OCI-LY7 (cell line): ENCODE measurements around the gene KIF21B. TPM values are rescaled to one million over a fixed set of nuclear protein-coding genes. Genes with fewer than 3 reads are reported as not detected.

Experiments
- BruUV-seq: library from RNA; stranded (reverse); fragments of 400-500 nt; replicated peaks from 2 replicates; lab custom pipeline; 2021; lab: Mats Ljungman, UMichigan
- CTCF ChIA-PET: fragments of 300-600 bp; sonication (Branson Sonifier 250); formaldehyde crosslinking; loops from one replicate; lab custom pipeline; 2022; ENCODE audit warnings: antibody characterized with exemption; ENCODE audit not compliant: unreplicated experiment; lab: Charles Lee
- POLR2A ChIA-PET: fragments of 300-600 bp; sonication (Branson Sonifier 250); formaldehyde crosslinking; loops from one replicate; lab custom pipeline; 2022; ENCODE audit warnings: antibody characterized with exemption; lab: Charles Lee
- DNase-seq: peaks from one replicate; pipeline ENCODE4 v3.0.0-alpha.2; 2015; ENCODE audit warnings: low spot score
- H2AFZ ChIP-seq: fragments of 200-600 bp; sonication (generic), shearing (Covaris generic); 2 replicates; pipeline ENCODE4 v1.6.1; 2014; ENCODE audit warnings: mild to moderate bottlenecking, antibody characterized with exemption, low read length, moderate library complexity
- H3K27ac ChIP-seq: fragments of 200-600 bp; sonication (generic); 2 replicates; pipeline ENCODE4 v1.5.1; 2014; ENCODE audit warnings: mixed run types, low read depth, mild to moderate bottlenecking, moderate library complexity, low read length, inconsistent platforms; ENCODE audit not compliant: poor library complexity, severe bottlenecking
- H3K36me3 ChIP-seq: fragments of 200-600 bp; sonication (generic); 2 replicates; pipeline ENCODE4 v1.6.1; 2014; ENCODE audit warnings: mild to moderate bottlenecking, antibody characterized with exemption, low read length, moderate library complexity, mixed read lengths; ENCODE audit not compliant: insufficient read depth
- H3K4me1 ChIP-seq: fragments of 200-600 bp; sonication (generic); 2 replicates; pipeline ENCODE4 v1.5.1; 2014; ENCODE audit warnings: mild to moderate bottlenecking, low read length; ENCODE audit not compliant: insufficient read depth, poor library complexity, severe bottlenecking
- H3K4me2 ChIP-seq: fragments of 200-600 bp; sonication (generic); 2 replicates; pipeline ENCODE4 v1.6.1; 2014; ENCODE audit warnings: mild to moderate bottlenecking, low read length
- H3K4me3 ChIP-seq: fragments of 200-600 bp; sonication (generic); 2 replicates; pipeline ENCODE4 v1.5.1; 2014; ENCODE audit warnings: mild to moderate bottlenecking, low read depth, low read length; ENCODE audit not compliant: poor library complexity, severe bottlenecking
- H3K79me2 ChIP-seq: fragments of 200-600 bp; sonication (generic); 2 replicates; pipeline ENCODE4 v1.6.1; 2016; ENCODE audit warnings: low read depth, mild to moderate bottlenecking, low read length, moderate library complexity, mixed read lengths; ENCODE audit not compliant: insufficient read depth
- H3K9me2 ChIP-seq: fragments of 200-600 bp; sonication (generic); 2 replicates; pipeline ENCODE4 v1.6.1; 2016; ENCODE audit warnings: mild to moderate bottlenecking, low read length, mixed read lengths; ENCODE audit not compliant: insufficient read depth
- H3K9me3 ChIP-seq: fragments of 200-600 bp; sonication (generic); 2 replicates; pipeline ENCODE4 v1.6.1; 2014; ENCODE audit warnings: mild to moderate bottlenecking, mixed run types, low read length, mixed read lengths
- H4K20me1 ChIP-seq: fragments of 200-600 bp; sonication (generic); 2 replicates; pipeline ENCODE4 v1.6.1; 2014; ENCODE audit warnings: mild to moderate bottlenecking, antibody characterized with exemption, low read length, moderate library complexity, mixed read lengths; ENCODE audit not compliant: insufficient read depth
- CTCF ChIP-seq: fragments of 200-600 bp; sonication (generic); conservative IDR thresholded peaks from 2 replicates; pipeline ENCODE4 v1.5.1; 2014; ENCODE audit warnings: mild to moderate bottlenecking, antibody characterized with exemption, low read length, moderate library complexity, mixed read lengths
- EZH2phosphoT487 ChIP-seq: fragments of 200-600 bp; sonication (generic); IDR thresholded peaks from 2 replicates; pipeline ENCODE4 v1.6.1; 2018; ENCODE audit warnings: low read depth, borderline replicate concordance, mild to moderate bottlenecking, mixed run types, antibody characterized with exemption, low read length, moderate library complexity, mixed read lengths
- intact Hi-C: fragments of 100-400 bp; cut with micrococcal nuclease; formaldehyde crosslinking; loops from one replicate; pipeline ENCODE4 v1.10.0; 2022; ENCODE audit not compliant: unreplicated experiment
- total RNA-seq, 2 experiments: library from RNA; depleted of rRNA in 1 of 2; stranded (reverse); fragments of >200 nt in 1 of 2; shearing (Covaris generic) in 1 of 2; gene quantifications; 2 replicates each; pipeline ENCODE4 v1.2.3, GENCODE V29; 2014 to 2022

The KIF21B gene
- total RNA-seq, 2 experiments from 2014 or later, result 30.5 to 65.7 TPM

- Histone ChIP-seq H3K36me3 (no peaks in the 10 kb centered on the region), H3K79me2 (no peaks in the 10 kb centered on the region), H3K27ac (no peak overlapping the region), H3K4me1 (no peaks in the 10 kb centered on the region), H4K20me1 (no peaks in the 10 kb centered on the region), H2AFZ (no peak overlapping the region), H3K9me3 (no peaks in the 10 kb centered on the region), H3K4me3 (no peak overlapping the region), H3K4me2 (no peak overlapping the region), H3K9me2 (no peaks in the 10 kb centered on the region)
- TF ChIP-seq CTCF (no peak), EZH2phosphoT487 (no peak)
- BruUV-seq, result no TSS peak
- ChIA-PET POLR2A (interaction anchor here (0.6 kb wide), 1 partner anchor 62 kb away, joined by 3 read pairs; no protein-coding TSS in a partner anchor), CTCF (interaction anchor here (0.8 to 2.4 kb wide), 5 partner anchors 15 to 69 kb away, joined by 3 to 13 read pairs (median 6); no protein-coding TSS in a partner anchor)
- intact Hi-C loops, result no loop called here
- no peak for DNase-seq
Observed at GRCh38 chr1:201041011-201041410, 17.5 kb upstream of the KIF21B start.

GRCh38 chr1:201039876-201040275, 16.4 kb upstream of the KIF21B start:
- ChIA-PET CTCF (interaction anchor here (1.3 kb wide), 1 partner anchor 60 kb away, joined by 4 read pairs; no protein-coding TSS in a partner anchor), POLR2A (interaction anchor here (0.6 to 1.0 kb wide), 3 partner anchors 12 to 60 kb away, joined by 3 to 7 read pairs (median 3); no protein-coding TSS in a partner anchor)
- Histone ChIP-seq H3K9me2 (no peaks in the 10 kb centered on the region), H4K20me1 (no peaks in the 10 kb centered on the region), H3K9me3 (no peaks in the 10 kb centered on the region), H3K36me3 (no peaks in the 10 kb centered on the region), H2AFZ (no peak overlapping the region), H3K4me2 (no peak overlapping the region), H3K4me3 (no peak overlapping the region), H3K27ac (no peak overlapping the region), H3K79me2 (no peaks in the 10 kb centered on the region), H3K4me1 (no peaks in the 10 kb centered on the region)
- no peak for TF ChIP-seq CTCF
- no TSS peak for BruUV-seq
- intact Hi-C loops, result no loop called here
- no peak for DNase-seq

- Histone ChIP-seq H3K9me2 (no peaks in the 10 kb centered on the region), H3K79me2 (no peaks in the 10 kb centered on the region), H2AFZ (no peak overlapping the region), H3K4me3 (no peak overlapping the region), H3K4me2 (no peak overlapping the region), H3K9me3 (no peaks in the 10 kb centered on the region), H3K36me3 (no peaks in the 10 kb centered on the region), H4K20me1 (no peaks in the 10 kb centered on the region), H3K4me1 (no peaks in the 10 kb centered on the region), H3K27ac (no peak overlapping the region)
- no peak for DNase-seq
- TF ChIP-seq EZH2phosphoT487 (no peak), CTCF (no peak)
- intact Hi-C loops, result no loop called here
- CTCF ChIA-PET, result interaction anchor here (1.3 kb wide), 1 partner anchor 60 kb away, joined by 4 read pairs; no protein-coding TSS in a partner anchor
- BruUV-seq, result no TSS peak
- POLR2A ChIA-PET, result interaction anchor here (0.9 to 1.4 kb wide), 2 partner anchors 12 to 24 kb away, joined by 3 read pairs; no protein-coding TSS in a partner anchor
Observed at GRCh38 chr1:201039418-201039817, 15.9 kb upstream of the KIF21B start.
